OCI-LY3 (cell line): ENCODE results near the gene ZFAND4.
"Not testable (repeated sequence)": the region's sequence is repeated elsewhere in the genome, so short reads cannot be mapped to it uniquely, and the experiment has no call there.

Experiments
- H2AFZ ChIP-seq: fragments of 200-600, 300-600 bp; shearing (Covaris generic); 2 replicates; pipeline ENCODE4 v1.6.0; 2014; ENCODE audit warnings: antibody characterized with exemption, low read depth, low read length
- H3K27ac ChIP-seq: fragments of 200-600, 300-600 bp; sonication (generic); 2 replicates; pipeline ENCODE4 v1.5.1; 2014; ENCODE audit warnings: mild to moderate bottlenecking, low read length, moderate library complexity, mixed read lengths
- H3K27me3 ChIP-seq: fragments of 200-600, 300-600 bp; sonication (generic); 2 replicates; pipeline ENCODE4 v1.6.1; 2014; ENCODE audit warnings: low read depth, low read length, mixed read lengths
- H3K36me3 ChIP-seq: fragments of 200-600, 300-600 bp; sonication (generic); replicated peaks from 2 replicates; pipeline ENCODE3; 2014; ENCODE audit warnings: low read depth, low read length, mixed read lengths
- H3K4me1 ChIP-seq: fragments of 300-600, 200-600 bp; sonication (generic); 2 replicates; pipeline ENCODE4 v1.6.1; 2014; ENCODE audit warnings: low read length, mixed read lengths
- H3K4me2 ChIP-seq: fragments of 200-600, 300-600 bp; sonication (generic); 2 replicates; pipeline ENCODE4 v1.6.1; 2014; ENCODE audit warnings: low read length, mixed read lengths
- H3K4me3 ChIP-seq: fragments of 300-600, 200-600 bp; sonication (generic); 2 replicates; pipeline ENCODE4 v1.5.1; 2014; ENCODE audit warnings: antibody characterized with exemption, mild to moderate bottlenecking, low read length, moderate library complexity
- H3K79me2 ChIP-seq: fragments of 300-600, 200-600 bp; shearing (Covaris generic); 2 replicates; pipeline ENCODE4 v1.6.1; 2014; ENCODE audit warnings: mild to moderate bottlenecking, low read length, mixed read lengths
- H3K9ac ChIP-seq: fragments of 300-600, 200-600 bp; shearing (Covaris generic); 2 replicates; pipeline ENCODE4 v1.6.0; 2014; ENCODE audit warnings: mild to moderate bottlenecking, low read length, moderate library complexity
- H3K9me3 ChIP-seq: fragments of 200-600, 300-600 bp; shearing (Covaris generic); 2 replicates; pipeline ENCODE4 v1.6.1; 2014; ENCODE audit warnings: low read length, mixed read lengths; ENCODE audit not compliant: insufficient read depth
- H4K20me1 ChIP-seq: fragments of 200-600, 300-600 bp; sonication (generic); 2 replicates; pipeline ENCODE4 v1.6.1; 2016; ENCODE audit warnings: low read length, mixed read lengths; ENCODE audit not compliant: insufficient read depth
- EZH2phosphoT487 ChIP-seq: fragments of 200-600 bp; shearing (Covaris generic); IDR thresholded peaks from 2 replicates; pipeline ENCODE4 v1.6.1; 2018; ENCODE audit warnings: antibody characterized with exemption, mixed run types, low read depth
- TF ChIP-seq, protein P1 (sequence below): fragments of 200-600, 300-600 bp; sonication (generic); IDR thresholded peaks from 2 replicates; pipeline ENCODE4 v1.5.1; 2014; ENCODE audit warnings: antibody characterized with exemption, low read length, low read depth

Gene ZFAND4

DNA sequence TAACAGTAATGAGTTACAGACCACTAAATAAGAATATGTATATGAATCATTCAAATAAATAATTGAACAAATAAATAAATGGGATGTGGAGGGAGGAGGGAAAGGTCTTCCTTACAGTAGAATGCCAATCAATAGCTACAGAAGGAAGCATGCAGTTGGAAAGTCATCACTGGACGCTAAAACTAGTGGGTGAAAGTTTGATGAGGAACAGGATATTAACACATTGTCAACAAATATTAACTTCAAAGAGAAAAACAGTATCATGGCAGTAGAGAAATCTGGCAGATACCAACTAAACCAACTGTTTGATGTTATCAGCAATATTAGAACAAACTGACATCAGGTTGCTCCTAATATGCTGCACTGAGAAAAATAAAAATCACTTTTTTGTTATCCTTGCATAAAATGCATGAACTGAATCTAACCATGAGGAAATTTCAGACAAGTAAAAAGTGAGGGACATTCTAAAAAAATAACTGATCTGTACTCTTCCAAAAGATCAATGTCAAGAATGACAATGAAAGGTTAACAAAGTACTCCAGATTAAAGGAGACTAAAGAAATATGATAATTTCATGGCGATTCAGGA, 94.1 kb downstream of the ZFAND4 start:
- Histone ChIP-seq H3K9ac (no peak overlapping the region), H3K79me2 (no peaks in the 10 kb centered on the region), H3K4me2 (no peak overlapping the region), H2AFZ (no peak overlapping the region), H3K27ac (no peak overlapping the region), H3K27me3 (no peaks in the 10 kb centered on the region), H4K20me1 (no peaks in the 10 kb centered on the region), H3K4me1 (peaks cover 12% of the 10 kb centered on the region), H3K9me3 (no peaks in the 10 kb centered on the region), H3K4me3 (no peak overlapping the region), H3K36me3 (no peaks in the 10 kb centered on the region)
- TF ChIP-seq, protein P1, sequence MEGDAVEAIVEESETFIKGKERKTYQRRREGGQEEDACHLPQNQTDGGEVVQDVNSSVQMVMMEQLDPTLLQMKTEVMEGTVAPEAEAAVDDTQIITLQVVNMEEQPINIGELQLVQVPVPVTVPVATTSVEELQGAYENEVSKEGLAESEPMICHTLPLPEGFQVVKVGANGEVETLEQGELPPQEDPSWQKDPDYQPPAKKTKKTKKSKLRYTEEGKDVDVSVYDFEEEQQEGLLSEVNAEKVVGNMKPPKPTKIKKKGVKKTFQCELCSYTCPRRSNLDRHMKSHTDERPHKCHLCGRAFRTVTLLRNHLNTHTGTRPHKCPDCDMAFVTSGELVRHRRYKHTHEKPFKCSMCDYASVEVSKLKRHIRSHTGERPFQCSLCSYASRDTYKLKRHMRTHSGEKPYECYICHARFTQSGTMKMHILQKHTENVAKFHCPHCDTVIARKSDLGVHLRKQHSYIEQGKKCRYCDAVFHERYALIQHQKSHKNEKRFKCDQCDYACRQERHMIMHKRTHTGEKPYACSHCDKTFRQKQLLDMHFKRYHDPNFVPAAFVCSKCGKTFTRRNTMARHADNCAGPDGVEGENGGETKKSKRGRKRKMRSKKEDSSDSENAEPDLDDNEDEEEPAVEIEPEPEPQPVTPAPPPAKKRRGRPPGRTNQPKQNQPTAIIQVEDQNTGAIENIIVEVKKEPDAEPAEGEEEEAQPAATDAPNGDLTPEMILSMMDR: no peak
- no peak for TF ChIP-seq EZH2phosphoT487

DNA sequence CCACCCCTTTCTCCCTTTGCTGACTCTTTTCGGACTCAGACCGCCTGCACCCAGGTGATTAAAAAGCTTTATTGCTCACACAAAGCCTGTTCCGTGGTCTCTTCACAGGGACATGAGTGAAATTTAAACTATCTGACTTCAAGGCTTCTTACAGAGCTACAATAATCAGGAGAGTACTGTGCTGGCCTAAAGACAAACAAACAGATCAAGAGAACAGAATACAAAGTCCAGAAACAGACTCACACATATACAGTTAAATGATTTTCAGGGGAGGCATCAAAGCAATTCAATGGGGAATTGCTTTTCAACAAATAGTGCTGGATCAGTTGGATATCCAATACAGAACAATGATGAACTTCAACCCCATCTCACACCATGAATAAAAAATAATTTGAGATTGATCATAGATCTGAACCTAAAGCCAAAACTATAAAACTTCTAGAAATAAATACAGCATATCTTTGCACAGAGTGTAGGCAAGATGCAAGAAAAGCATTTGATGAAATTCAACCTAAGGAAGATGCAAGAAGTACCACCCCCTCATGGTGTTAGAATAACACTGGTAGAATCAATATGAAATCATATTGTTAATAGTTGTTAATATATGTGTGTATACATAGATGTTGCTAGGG, 96.5 kb downstream of the ZFAND4 start:
- Histone ChIP-seq H3K79me2 (no peaks in the 10 kb centered on the region), H2AFZ (no peak overlapping the region), H3K27ac (no peak overlapping the region), H3K4me3 (no peak overlapping the region), H3K27me3 (no peaks in the 10 kb centered on the region), H3K9me3 (no peaks in the 10 kb centered on the region), H3K36me3 (no peaks in the 10 kb centered on the region), H3K9ac (no peak overlapping the region), H4K20me1 (no peaks in the 10 kb centered on the region), H3K4me1 (peaks cover 11% of the 10 kb centered on the region), H3K4me2 (no peak overlapping the region)
- TF ChIP-seq, protein P1: no peak
- no peak for TF ChIP-seq EZH2phosphoT487

GRCh38 chr10:45575032-45575761, 97.4 kb downstream of the ZFAND4 start:
- H3K27ac ChIP-seq, H4K20me1 ChIP-seq, H3K36me3 ChIP-seq, H3K9me3 ChIP-seq, H3K4me1 ChIP-seq, H3K79me2 ChIP-seq, H3K4me2 ChIP-seq, H3K9ac ChIP-seq, H2AFZ ChIP-seq, H3K4me3 ChIP-seq, H3K27me3 ChIP-seq: not testable (repeated sequence)

DNA sequence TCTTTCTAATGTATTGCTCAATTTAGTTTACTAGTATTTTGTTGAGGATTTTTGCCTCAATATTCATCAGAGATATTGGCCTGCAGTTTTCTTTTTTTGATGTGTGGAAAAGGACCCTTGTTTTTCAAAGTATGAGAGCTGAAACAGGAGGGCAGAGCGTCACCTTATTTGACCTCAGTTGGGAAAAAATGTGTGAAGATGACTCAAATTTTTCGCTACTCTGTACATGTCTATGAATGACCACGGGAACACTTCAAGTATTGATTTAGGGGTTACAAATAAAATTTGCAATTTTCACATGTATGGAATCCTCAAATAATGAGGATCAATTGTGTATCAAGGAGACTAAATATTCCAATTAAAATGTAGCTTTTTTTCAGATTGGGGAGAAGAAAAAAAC, 103.1 kb downstream of the ZFAND4 start:
- Histone ChIP-seq H4K20me1 (no peaks in the 10 kb centered on the region), H3K4me2 (no peak overlapping the region), H3K79me2 (no peaks in the 10 kb centered on the region), H3K9me3 (no peaks in the 10 kb centered on the region), H3K36me3 (no peaks in the 10 kb centered on the region), H3K27me3 (no peaks in the 10 kb centered on the region), H3K9ac (no peak overlapping the region), H3K4me3 (no peak overlapping the region), H3K27ac (no peak overlapping the region), H3K4me1 (no peaks in the 10 kb centered on the region), H2AFZ (no peak overlapping the region)
- TF ChIP-seq, protein P1: no peak
- TF ChIP-seq EZH2phosphoT487: no peak
